H1 (cell line): ENCODE measurements around the gene CCDC112. TPM values are rescaled to one million over a fixed set of nuclear protein-coding genes. Genes with fewer than 3 reads are reported as not detected.

Experiments used
- CTCF ChIA-PET: fragments of 300-600 bp; sonication (Branson Sonifier 250); formaldehyde crosslinking; loops from one replicate; lab custom pipeline; 2021; ENCODE audit not compliant: partially characterized antibody; lab: Charles Lee
- POLR2A ChIA-PET: fragments of 300-600 bp; sonication (Branson Sonifier 250); formaldehyde crosslinking; loops from one replicate; lab custom pipeline; 2021; ENCODE audit warnings: inconsistent platforms; ENCODE audit not compliant: partially characterized antibody; lab: Charles Lee
- DNase-seq, 2 experiments: peaks; one replicate each; pipeline versions ENCODE4 v3.0.0 to v3.0.0-alpha.2; 2010 to 2022; ENCODE audit warnings: low spot score in 2 of 2, low read depth in 1 of 2, mixed read lengths in 1 of 2
- FAIRE-seq: peaks from 2 replicates; lab custom pipeline; 2011; peaks lifted over from hg19 to GRCh38; lab: Jason Lieb, UNC
- H2AFZ ChIP-seq: 2 replicates; pipeline ENCODE4 v1.8.1; 2012; ENCODE audit warnings: low read length, inconsistent platforms
- H2AK5ac ChIP-seq: 2 replicates; pipeline ENCODE4 v1.6.1; 2013; ENCODE audit warnings: low read depth, low read length
- H2BK120ac ChIP-seq: replicated peaks from 2 replicates; pipeline ENCODE3; 2013; ENCODE audit warnings: low read depth, low read length, inconsistent platforms
- H2BK12ac ChIP-seq: 2 replicates; pipeline ENCODE4 v1.6.1; 2013; ENCODE audit warnings: low read depth, low read length
- H2BK15ac ChIP-seq: 2 replicates; pipeline ENCODE4 v1.6.1; 2013; ENCODE audit warnings: low read length
- H2BK20ac ChIP-seq: 2 replicates; pipeline ENCODE4 v1.6.1; 2013; ENCODE audit warnings: low read length
- H2BK5ac ChIP-seq: 2 replicates; pipeline ENCODE4 v1.6.1; 2013; ENCODE audit warnings: low read depth, low read length
- H3K14ac ChIP-seq: 2 replicates; pipeline ENCODE4 v1.6.1; 2013; ENCODE audit warnings: inconsistent platforms; ENCODE audit not compliant: insufficient read length
- H3K18ac ChIP-seq: 2 replicates; pipeline ENCODE4 v1.6.1; 2013; ENCODE audit warnings: low read length; ENCODE audit errors: extremely low read depth
- H3K23ac ChIP-seq: 2 replicates; pipeline ENCODE4 v1.6.1; 2013; ENCODE audit warnings: inconsistent platforms; ENCODE audit not compliant: insufficient read length
- H3K23me2 ChIP-seq: 2 replicates; pipeline ENCODE4 v1.6.1; 2013; ENCODE audit warnings: low read depth, low read length
- H3K27ac ChIP-seq: 2 replicates; pipeline ENCODE4 v1.6.1; 2011; ENCODE audit warnings: low read depth, low read length, inconsistent platforms
- H3K27me3 ChIP-seq, 4 experiments: replicated peaks in 1 of 4; 1 replicate in 1 of 4; 2 replicates in 3 of 4; pipeline versions ENCODE4 v1.6.1 to v1.8.1; 2011 to 2013; ENCODE audit warnings: low read length in 3 of 4, mild to moderate bottlenecking in 3 of 4, inconsistent platforms in 2 of 4, mixed read lengths in 2 of 4, moderate library complexity in 1 of 4; ENCODE audit not compliant: control insufficient read depth in 3 of 4, insufficient read depth in 3 of 4; ENCODE audit errors: extremely low read depth in 1 of 4
- H3K36me3 ChIP-seq, 4 experiments: 2 replicates each; pipeline versions ENCODE4 v1.6.1 to v1.8.1; 2011 to 2013; ENCODE audit warnings: mild to moderate bottlenecking in 4 of 4, low read length in 3 of 4, moderate library complexity in 2 of 4, control low read depth in 1 of 4, inconsistent platforms in 1 of 4; ENCODE audit not compliant: insufficient read depth in 4 of 4, control insufficient read depth in 2 of 4
- H3K4ac ChIP-seq: replicated peaks from 2 replicates; pipeline ENCODE3; 2013; ENCODE audit warnings: low read length, low read depth, mixed read lengths, inconsistent platforms; ENCODE audit not compliant: insufficient read length
- H3K4me1 ChIP-seq, 4 experiments: replicated peaks in 1 of 4; 1 replicate in 1 of 4; 2 replicates in 3 of 4; pipeline versions ENCODE4 v1.6.1 to v1.8.1; 2011 to 2013; ENCODE audit warnings: low read length in 3 of 4, inconsistent platforms in 2 of 4, mixed read lengths in 1 of 4; ENCODE audit not compliant: insufficient read depth in 4 of 4, control insufficient read depth in 3 of 4
- H3K4me2 ChIP-seq, 2 experiments: 2 replicates each; pipeline versions ENCODE4 v1.6.1 to v1.8.1; 2011 to 2013; ENCODE audit warnings: low read depth in 2 of 2, low read length in 2 of 2, control low read depth in 1 of 2, inconsistent platforms in 1 of 2, mild to moderate bottlenecking in 1 of 2; ENCODE audit not compliant: insufficient read depth in 1 of 2
- H3K4me3 ChIP-seq, 4 experiments: fragments of 200-600, 300-600 bp in 1 of 4; sonication (generic), shearing (Covaris generic), sonication (Bioruptor Twin) in 1 of 4; 2 replicates each; pipeline versions ENCODE4 v1.5.1 to v1.8.1; 2011 to 2016; ENCODE audit warnings: low read length in 4 of 4, low read depth in 3 of 4, control low read depth in 2 of 4, inconsistent platforms in 2 of 4, mild to moderate bottlenecking in 2 of 4, mixed read lengths in 1 of 4, moderate library complexity in 1 of 4; ENCODE audit not compliant: insufficient read depth in 2 of 4; ENCODE audit errors: extremely low read depth in 1 of 4
- H3K56ac ChIP-seq: replicated peaks from 2 replicates; pipeline ENCODE3; 2013; ENCODE audit warnings: low read depth, mild to moderate bottlenecking, mixed read lengths, low read length, inconsistent platforms; ENCODE audit not compliant: insufficient read length
- H3K79me1 ChIP-seq: 2 replicates; pipeline ENCODE4 v1.6.1; 2013; ENCODE audit warnings: low read depth, low read length, control low read depth
- H3K79me2 ChIP-seq, 2 experiments: 2 replicates each; pipeline versions ENCODE4 v1.6.1 to v1.8.1; 2012 to 2013; ENCODE audit warnings: low read length in 2 of 2, mild to moderate bottlenecking in 2 of 2, inconsistent platforms in 1 of 2; ENCODE audit not compliant: insufficient read depth in 2 of 2, control insufficient read depth in 1 of 2
- H3K9ac ChIP-seq, 4 experiments: replicated peaks in 1 of 4; 1 replicate in 1 of 4; 2 replicates in 3 of 4; pipeline versions ENCODE4 v1.6.1 to v1.8.1; 2011 to 2013; ENCODE audit warnings: low read depth in 3 of 4, low read length in 3 of 4, control low read depth in 2 of 4, mild to moderate bottlenecking in 2 of 4, moderate library complexity in 2 of 4, inconsistent platforms in 1 of 4; ENCODE audit errors: extremely low read depth in 1 of 4
- H3K9me3 ChIP-seq, 2 experiments: 2 replicates each; pipeline versions ENCODE4 v1.6.1 to v1.8.1; 2012 to 2013; ENCODE audit warnings: mild to moderate bottlenecking in 2 of 2, moderate library complexity in 2 of 2, control low read depth in 1 of 2, inconsistent platforms in 1 of 2, low read depth in 1 of 2, low read length in 1 of 2, mixed read lengths in 1 of 2; ENCODE audit not compliant: insufficient read depth in 2 of 2
- H4K20me1 ChIP-seq, 2 experiments: replicated peaks in 1 of 2; 2 replicates each; pipeline versions ENCODE3 to v1.8.1; 2011 to 2013; ENCODE audit warnings: inconsistent platforms in 2 of 2, low read length in 2 of 2, mild to moderate bottlenecking in 1 of 2; ENCODE audit not compliant: insufficient read depth in 2 of 2, control insufficient read depth in 1 of 2
- H4K5ac ChIP-seq: 2 replicates; pipeline ENCODE4 v1.6.1; 2013; ENCODE audit warnings: low read length, low read depth, mixed read lengths, inconsistent platforms; ENCODE audit not compliant: insufficient read length
- H4K8ac ChIP-seq: 2 replicates; pipeline ENCODE4 v1.8.0; 2013; ENCODE audit warnings: mild to moderate bottlenecking, moderate library complexity, low read length, inconsistent platforms; ENCODE audit not compliant: insufficient read depth; ENCODE audit errors: extremely low read depth
- H4K91ac ChIP-seq: replicated peaks from 2 replicates; pipeline ENCODE3; 2013; ENCODE audit warnings: low read length, mixed read lengths, inconsistent platforms; ENCODE audit not compliant: insufficient read length
- BCL11A ChIP-seq, 2 experiments: IDR thresholded peaks; one replicate each; pipeline ENCODE4 v1.6.1; 2011; ENCODE audit warnings: low read depth in 2 of 2, low read length in 2 of 2, mild to moderate bottlenecking in 2 of 2
- BRCA1 ChIP-seq: IDR thresholded peaks from 2 replicates; pipeline ENCODE4 v1.6.1; 2012; ENCODE audit warnings: low read depth, low read length, improper control_type of control experiment
- CTBP2 ChIP-seq: IDR thresholded peaks from 2 replicates; pipeline ENCODE4 v1.7.0; 2011; ENCODE audit warnings: borderline replicate concordance, mild to moderate bottlenecking, moderate library complexity, mixed read lengths, low read length; ENCODE audit not compliant: insufficient read depth, insufficient read length
- GABPA ChIP-seq: IDR thresholded peaks from 2 replicates; pipeline ENCODE4 v1.6.1; 2011; ENCODE audit warnings: mild to moderate bottlenecking, low read length, moderate library complexity, borderline replicate concordance; ENCODE audit not compliant: insufficient read depth
- HDAC2 ChIP-seq, 2 experiments: fragments of 300-600 bp in 1 of 2; sonication (generic) in 1 of 2; IDR thresholded peaks; 2 replicates each; pipeline ENCODE4 v1.6.1; 2011 to 2012; ENCODE audit warnings: low read depth in 2 of 2, low read length in 2 of 2, mild to moderate bottlenecking in 2 of 2, moderate library complexity in 2 of 2, borderline replicate concordance in 1 of 2, inconsistent platforms in 1 of 2
- KDM4A ChIP-seq: IDR thresholded peaks from one replicate; pipeline ENCODE4 v1.7.1; 2012; ENCODE audit warnings: low read depth, mild to moderate bottlenecking, moderate library complexity, low read length, inconsistent platforms; ENCODE audit not compliant: severe bottlenecking
- SIN3A ChIP-seq, 2 experiments: IDR thresholded peaks in 1 of 2; conservative IDR thresholded peaks in 1 of 2; 2 replicates each; pipeline ENCODE4 v1.6.1; 2011 to 2012; ENCODE audit warnings: low read length in 2 of 2, improper control_type of control experiment in 1 of 2, low read depth in 1 of 2, mild to moderate bottlenecking in 1 of 2
- SP1 ChIP-seq: IDR thresholded peaks from 2 replicates; pipeline ENCODE4 v1.6.1; 2011; ENCODE audit warnings: low read depth, low read length
- SP4 ChIP-seq: IDR thresholded peaks from 2 replicates; pipeline ENCODE4 v1.6.1; 2012; ENCODE audit warnings: low read length, inconsistent platforms
- YY1 ChIP-seq: IDR thresholded peaks from 2 replicates; pipeline ENCODE4 v1.6.1; 2011; ENCODE audit warnings: low read depth, mild to moderate bottlenecking, low read length
- WGBS, 2 experiments: shearing (Covaris generic) in 1 of 2; methylation state at CpG; one replicate each; pipeline versions ENCODE4 v1.1.6 to v1.1.7; 2013 to 2015; ENCODE audit warnings: low lambda C conversion rate in 2 of 2, mixed read lengths in 2 of 2, inconsistent platforms in 1 of 2, low coverage in 1 of 2, missing lambda C conversion rate in 1 of 2; ENCODE audit not compliant: insufficient replicate concordance in 2 of 2, insufficient coverage in 1 of 2, insufficient read length in 1 of 2; ENCODE audit errors: extremely low coverage in 1 of 2, missing lambda C conversion rate in 1 of 2; 5-methylcytosine and 5-hydroxymethylcytosine counted together
- polyA plus RNA-seq, 7 experiments: library from polyadenylated mRNA; depleted of rRNA in 3 of 7; stranded (reverse) in 5 of 7; unstranded in 2 of 7; fragments of >200 nt in 5 of 7; fragments of 200-250 nt in 2 of 7; gene quantifications; 1 replicate in 5 of 7; 2 replicates in 1 of 7; 4 replicates in 1 of 7; pipeline versions ENCODE4 v1.2.1 to v1.2.3, GENCODE V29; 2011 to 2013; ENCODE audit warnings: missing spikeins in 2 of 7, mixed read lengths in 2 of 7
- total RNA-seq: library from RNA; stranded (reverse); fragmentation: NEBNext Ultra II Directional; extraction: Animal tissue kit (Norgen Biotek cat#: 25700); gene quantifications from 2 replicates; pipeline ENCODE4 v1.2.1, GENCODE V29; 2021

CCDC112 gene
- total and polyA plus RNA-seq, 2 of the 8 experiments (the other 6 are each of a cell fraction or from before 2014, with no cell fraction given), result 3.3 to 15.6 TPM

GRCh38 chr5:115264786-115265185 is 31.7 kb downstream of the CCDC112 start:
- Histone ChIP-seq H3K23ac (no peak overlapping the region), H3K23me2 (peaks cover 10% of the 10 kb centered on the region), H2AFZ (no peak overlapping the region), H4K5ac (no peak overlapping the region), H3K27ac (no peak overlapping the region), H3K56ac (no peak overlapping the region), H4K8ac (no peak overlapping the region), H3K4me2 (no peak overlapping the region), H2BK20ac (no peak overlapping the region), H3K36me3 (peaks cover 0 to 20% (median 5%) of the 10 kb centered on the region in 4 experiments; a peak in 2 of 8 replicates), H2BK120ac (no peak overlapping the region), H3K14ac (no peak overlapping the region), H4K91ac (no peak overlapping the region), H2AK5ac (no peak overlapping the region), H3K4me3 (no peak overlapping the region), H3K79me2 (peaks cover 9 to 25% of the 10 kb centered on the region in 2 experiments; a peak in 3 of 4 replicates), H3K9me3 (no peaks in the 10 kb centered on the region), H3K18ac (no peak overlapping the region), H3K27me3 (no peaks in the 10 kb centered on the region), H3K79me1 (no peaks in the 10 kb centered on the region), H2BK15ac (no peak overlapping the region), H2BK12ac (no peak overlapping the region), H2BK5ac (no peak overlapping the region), H4K20me1 (no peaks in the 10 kb centered on the region), H3K4me1 (peaks cover 0 to 4% (median 0%) of the 10 kb centered on the region in 4 experiments; a peak in 3 of 7 replicates), H3K4ac (no peak overlapping the region), H3K9ac (no peak overlapping the region)
- no peak for FAIRE-seq
- ChIA-PET CTCF (no interaction called here), POLR2A (no interaction called here)
- DNase-seq, result no peak
- 97% methylated on average over 13 of the region's 13 CpGs; no CpG with 5 or more reads in 1 of the 2 experiments for WGBS, 2 experiments
- TF ChIP-seq BCL11A (IDR thresholded peaks at IDR 0.05; ENCODE audit: low read depth in 2 of 2, low read length in 2 of 2), result no peak
- TF ChIP-seq CTBP2, result no peak
- no peak for TF ChIP-seq YY1
- no peak for TF ChIP-seq KDM4A
- TF ChIP-seq SP4, result no peak
- TF ChIP-seq SP1, result no peak
- TF ChIP-seq HDAC2 (IDR thresholded peaks at IDR 0.05; ENCODE audit: borderline replicate concordance in 1 of 2, low read depth in 2 of 2, low read length in 2 of 2), result no peak
- TF ChIP-seq SIN3A (conservative IDR thresholded peaks at IDR 0.05 in 1 of 2, IDR thresholded peaks at IDR 0.05 in 1 of 2; ENCODE audit: low read depth in 1 of 2, low read length in 2 of 2), result no peak
- no peak for TF ChIP-seq GABPA
- TF ChIP-seq BRCA1, result no peak
